B cell (primary cell): ENCODE results near the gene CLGN. TPM values are rescaled to one million over a fixed set of nuclear protein-coding genes. Genes with fewer than 3 reads are reported as not detected.

Experiments
- ATAC-seq: fragments of 200-7000 bp; cut with Tn5 transposase; one replicate; pipeline ENCODE4 v1.10.0; 2021; ENCODE audit warnings: low read depth, mild to moderate bottlenecking, moderate number of reproducible peaks, moderate library complexity
- CTCF ChIA-PET: fragments of 350-600 bp; sonication (Branson Sonifier 250); formaldehyde crosslinking; loops from one replicate; lab custom pipeline; 2021; ENCODE audit warnings: antibody characterized with exemption, inconsistent platforms; lab: Charles Lee
- POLR2A ChIA-PET: fragments of 350-600 bp; sonication (Branson Sonifier 250); formaldehyde crosslinking; loops from one replicate; lab custom pipeline; 2021; ENCODE audit warnings: antibody characterized with exemption; lab: Charles Lee
- DNase-seq: peaks from one replicate; pipeline ENCODE4 v3.0.0; 2013
- H2AFZ ChIP-seq: 2 replicates; pipeline ENCODE4 v1.6.1; 2012; ENCODE audit warnings: mild to moderate bottlenecking, low read depth, low read length; ENCODE audit not compliant: insufficient read depth, poor library complexity, severe bottlenecking
- H3K27ac ChIP-seq, 2 donors: 1 replicate in 1 of 2; 2 replicates in 1 of 2; pipeline ENCODE4 v1.5.1; 2012 to 2013; ENCODE audit warnings: low read length in 2 of 2, mild to moderate bottlenecking in 2 of 2, moderate library complexity in 1 of 2
- H3K27me3 ChIP-seq, 4 experiments: fragments of 200-600 bp in 1 of 4; sonication (generic) in 1 of 4; replicated peaks in 1 of 4; 1 replicate in 2 of 4; 2 replicates in 2 of 4; pipeline versions ENCODE4 v1.6.1 to v1.7.0; 2013 to 2016; ENCODE audit warnings: low read length in 3 of 4, mild to moderate bottlenecking in 2 of 4, mixed read lengths in 1 of 4, moderate library complexity in 1 of 4; ENCODE audit not compliant: insufficient read depth in 4 of 4, control insufficient read depth in 3 of 4; ENCODE audit errors: control extremely low read depth in 1 of 4
- H3K36me3 ChIP-seq, 2 experiments: replicated peaks in 1 of 2; 1 replicate in 1 of 2; 2 replicates in 1 of 2; pipeline versions ENCODE4 v1.6.1 to v1.7.1; 2013; ENCODE audit warnings: low read length in 1 of 2; ENCODE audit not compliant: insufficient read depth in 2 of 2, control insufficient read depth in 1 of 2; ENCODE audit errors: control extremely low read depth in 1 of 2, extremely low read depth in 1 of 2
- H3K4me1 ChIP-seq, 2 donors: fragments of 200-600 bp in 1 of 2; sonication (generic) in 1 of 2; 1 replicate in 1 of 2; 2 replicates in 1 of 2; pipeline versions ENCODE4 v1.5.1 to v1.6.1; 2013 to 2017; ENCODE audit warnings: low read length in 2 of 2; ENCODE audit not compliant: control insufficient read depth in 2 of 2, insufficient read depth in 2 of 2
- H3K4me2 ChIP-seq: replicated peaks from 2 replicates; pipeline ENCODE3; 2012; ENCODE audit warnings: mild to moderate bottlenecking, low read depth, low read length; ENCODE audit not compliant: poor library complexity, severe bottlenecking
- H3K4me3 ChIP-seq, 5 experiments: fragments of 200-600 bp in 1 of 5; sonication (generic) in 1 of 5; 1 replicate in 3 of 5; 2 replicates in 2 of 5; pipeline versions ENCODE4 v1.5.1 to v1.7.0; 2011 to 2016; ENCODE audit warnings: low read length in 4 of 5, mild to moderate bottlenecking in 4 of 5, low read depth in 2 of 5, control low read depth in 1 of 5, moderate library complexity in 1 of 5; ENCODE audit not compliant: insufficient read depth in 1 of 5; ENCODE audit errors: control extremely low read depth in 1 of 5, extremely low read depth in 1 of 5
- H3K79me2 ChIP-seq: fragments of 200-600 bp; sonication (generic); one replicate; pipeline ENCODE4 v1.6.0; 2016; ENCODE audit warnings: low read length; ENCODE audit not compliant: control insufficient read depth, insufficient read depth
- H3K9ac ChIP-seq: fragments of 200-600 bp; sonication (generic); 2 replicates; pipeline ENCODE4 v1.6.1; 2017; ENCODE audit warnings: mild to moderate bottlenecking, low read length, moderate library complexity
- H3K9me3 ChIP-seq, 3 donors: one replicate each; pipeline versions ENCODE4 v1.6.1 to v1.7.1; 2013; ENCODE audit warnings: low read length in 2 of 3; ENCODE audit not compliant: control insufficient read depth in 2 of 3, insufficient read depth in 1 of 3; ENCODE audit errors: control extremely low read depth in 1 of 3
- H4K20me1 ChIP-seq: 2 replicates; pipeline ENCODE4 v1.6.0; 2012; ENCODE audit warnings: mild to moderate bottlenecking, low read length; ENCODE audit not compliant: insufficient read depth, control insufficient read depth, poor library complexity, severe bottlenecking
- H3K27ac Mint-ChIP-seq: one replicate; pipeline ENCODE4 v1.8.0; 2021; ENCODE audit warnings: mixed read lengths
- H3K27me3 Mint-ChIP-seq: one replicate; pipeline ENCODE4 v1.8.0; 2021; ENCODE audit warnings: mixed read lengths
- H3K4me1 Mint-ChIP-seq: one replicate; pipeline ENCODE4 v1.8.0; 2021; ENCODE audit warnings: mixed read lengths
- H3K4me3 Mint-ChIP-seq: one replicate; pipeline ENCODE4 v1.8.0; 2021; ENCODE audit warnings: mixed read lengths
- H3K9me3 Mint-ChIP-seq: one replicate; pipeline ENCODE4 v1.8.0; 2022; ENCODE audit warnings: mixed read lengths; ENCODE audit not compliant: insufficient read depth
- EZH2 ChIP-seq: IDR thresholded peaks from 2 replicates; pipeline ENCODE4 v1.6.1; 2012; ENCODE audit warnings: borderline replicate concordance, low read depth, mild to moderate bottlenecking, moderate library complexity, low read length; ENCODE audit not compliant: insufficient read depth, poor library complexity, severe bottlenecking
- WGBS: methylation state at CpG from one replicate; pipeline ENCODE4 v1.1.5; 2013; ENCODE audit warnings: missing lambda C conversion rate; ENCODE audit not compliant: insufficient coverage; 5-methylcytosine and 5-hydroxymethylcytosine counted together
- intact Hi-C: fragments of 100-400 bp; cut with micrococcal nuclease; formaldehyde crosslinking; loops from one replicate; pipeline ENCODE4 v1.10.0; 2022
- polyA plus RNA-seq: library from polyadenylated mRNA; depleted of rRNA; stranded (reverse); fragments of >200 nt; gene quantifications from 2 replicates; pipeline ENCODE4 v1.2.3, GENCODE V29; 2012
- total RNA-seq, 2 donors: library from RNA; stranded (reverse); fragments of 120-200 nt in 1 of 2; gene quantifications; 1 replicate in 1 of 2; 2 replicates in 1 of 2; pipeline versions ENCODE4 v1.2.3 to v1.2.4, GENCODE V29; 2013 to 2022
- TF ChIP-seq, protein P1 (sequence below): fragments of 200-600 bp; IDR thresholded peaks from one replicate; pipeline ENCODE4 v1.8.0; 2022; ENCODE audit warnings: antibody characterized with exemption, mild to moderate bottlenecking

CLGN gene
- total and polyA plus RNA-seq, 2 donors (not counting 1 experiment from before 2014, with no cell fraction given) = not detected

DNA sequence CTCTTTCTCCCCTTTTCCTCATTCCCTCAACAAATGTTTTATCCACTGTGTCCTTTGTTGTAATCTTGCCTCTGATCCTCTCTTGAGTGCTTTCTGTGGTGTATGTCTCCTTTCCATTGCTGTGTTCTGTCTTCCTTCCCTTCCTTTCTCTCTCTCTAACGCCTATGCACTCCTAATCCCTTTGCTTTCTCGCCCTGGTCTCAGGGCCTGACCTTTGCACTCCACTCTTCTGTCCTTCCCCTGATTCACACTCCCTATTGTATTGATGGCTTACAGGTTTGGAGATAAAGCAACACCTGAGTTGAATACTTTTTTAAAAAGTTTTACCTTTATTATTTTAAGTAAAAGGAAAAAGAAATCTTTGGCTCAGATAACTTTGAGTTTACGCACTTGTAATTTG lies 69.6 kb downstream of the CLGN start:
- ATAC-seq (no peak), DNase-seq (no peak)
- CTCF ChIA-PET = interaction anchor here (1.6 to 8.7 kb wide), 4 partner anchors 9 to 527 kb away, joined by 3 to 154 read pairs (median 28); no protein-coding TSS in a partner anchor
- Histone ChIP-seq H3K79me2 (no peaks in the 10 kb centered on the region), H4K20me1 (no peaks in the 10 kb centered on the region), H3K9me3 (peaks cover 0 to 2% (median 0%) of the 10 kb centered on the region in 3 donors), H2AFZ (no peak overlapping the region), H3K27me3 (peaks cover 0 to 2% (median 0%) of the 10 kb centered on the region in 4 experiments), H3K36me3 (no peaks in the 10 kb centered on the region), H3K27ac (no peak overlapping the region), H3K4me2 (no peak overlapping the region), H3K9ac (no peak overlapping the region), H3K4me3 (no peak overlapping the region), H3K4me1 (peaks cover 0 to 3% of the 10 kb centered on the region in 2 donors)
- Mint-ChIP-seq H3K27me3 (peaks cover 12% of the 10 kb centered on the region), H3K4me3 (no peak overlapping the region), H3K27ac (no peak overlapping the region), H3K4me1 (peaks cover 7% of the 10 kb centered on the region), H3K9me3 (no peaks in the 10 kb centered on the region)
- TF ChIP-seq, protein P1, sequence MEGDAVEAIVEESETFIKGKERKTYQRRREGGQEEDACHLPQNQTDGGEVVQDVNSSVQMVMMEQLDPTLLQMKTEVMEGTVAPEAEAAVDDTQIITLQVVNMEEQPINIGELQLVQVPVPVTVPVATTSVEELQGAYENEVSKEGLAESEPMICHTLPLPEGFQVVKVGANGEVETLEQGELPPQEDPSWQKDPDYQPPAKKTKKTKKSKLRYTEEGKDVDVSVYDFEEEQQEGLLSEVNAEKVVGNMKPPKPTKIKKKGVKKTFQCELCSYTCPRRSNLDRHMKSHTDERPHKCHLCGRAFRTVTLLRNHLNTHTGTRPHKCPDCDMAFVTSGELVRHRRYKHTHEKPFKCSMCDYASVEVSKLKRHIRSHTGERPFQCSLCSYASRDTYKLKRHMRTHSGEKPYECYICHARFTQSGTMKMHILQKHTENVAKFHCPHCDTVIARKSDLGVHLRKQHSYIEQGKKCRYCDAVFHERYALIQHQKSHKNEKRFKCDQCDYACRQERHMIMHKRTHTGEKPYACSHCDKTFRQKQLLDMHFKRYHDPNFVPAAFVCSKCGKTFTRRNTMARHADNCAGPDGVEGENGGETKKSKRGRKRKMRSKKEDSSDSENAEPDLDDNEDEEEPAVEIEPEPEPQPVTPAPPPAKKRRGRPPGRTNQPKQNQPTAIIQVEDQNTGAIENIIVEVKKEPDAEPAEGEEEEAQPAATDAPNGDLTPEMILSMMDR = no peak
- no peak for TF ChIP-seq EZH2
- intact Hi-C loops = no loop called here
- POLR2A ChIA-PET = no interaction called here
- whole genome bisulfite sequencing = no CpG with 5 or more reads among the region's 3 CpGs

DNA sequence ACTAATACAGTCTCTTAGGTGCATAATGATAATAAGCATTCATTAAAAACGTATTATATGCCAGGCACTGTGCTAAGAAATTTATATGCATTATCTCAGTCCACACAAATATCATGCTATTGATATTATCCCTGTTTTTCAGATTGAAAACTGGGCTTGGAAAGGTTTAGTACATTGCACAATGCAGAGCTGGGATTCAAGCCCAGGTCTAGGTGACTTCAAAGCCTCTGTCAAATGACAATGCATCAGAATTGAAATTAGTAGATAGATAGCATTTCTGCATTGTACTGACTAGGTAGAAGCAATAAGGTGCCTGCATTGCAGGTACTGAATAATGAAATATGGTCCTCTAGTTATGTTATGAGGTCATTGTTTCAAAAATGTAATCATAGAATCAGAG lies 72.2 kb downstream of the CLGN start:
- peaks cover 0 to 2% (median 0%) of the 10 kb centered on the region in 4 experiments for H3K27me3 ChIP-seq
- H3K4me2 ChIP-seq = no peak overlapping the region
- H3K9ac ChIP-seq = no peak overlapping the region
- no peak overlapping the region for H3K27ac ChIP-seq
- intact Hi-C loops = no loop called here
- H3K27me3 Mint-ChIP-seq = peaks cover 17% of the 10 kb centered on the region
- H3K4me3 ChIP-seq = no peak overlapping the region
- no peaks in the 10 kb centered on the region for H3K79me2 ChIP-seq
- no peak for DNase-seq
- no peak overlapping the region for H3K4me3 Mint-ChIP-seq
- ATAC-seq = no peak
- no peaks in the 10 kb centered on the region for H3K36me3 ChIP-seq
- no peaks in the 10 kb centered on the region for H4K20me1 ChIP-seq
- peaks cover 4% of the 10 kb centered on the region for H3K4me1 Mint-ChIP-seq
- H2AFZ ChIP-seq = no peak overlapping the region
- no CpG with 5 or more reads among the region's 1 CpG for WGBS
- peaks cover 0 to 3% of the 10 kb centered on the region in 2 donors for H3K4me1 ChIP-seq
- CTCF ChIA-PET = no interaction called here
- H3K9me3 ChIP-seq = no peaks in the 10 kb centered on the region
- no peak for TF ChIP-seq EZH2
- TF ChIP-seq, protein P1 = no peak
- POLR2A ChIA-PET = no interaction called here
- H3K9me3 Mint-ChIP-seq = no peaks in the 10 kb centered on the region
- no peak overlapping the region for H3K27ac Mint-ChIP-seq
